GM20000 (cell line): ENCODE data around the gene CDH23.

Experiments used
- DNase-seq: peaks from one replicate; pipeline ENCODE4 v3.0.0; 2012; ENCODE audit warnings: low spot score
- CTCF ChIP-seq: IDR thresholded peaks from 2 replicates; pipeline ENCODE4 v1.5.1; 2012; ENCODE audit warnings: mild to moderate bottlenecking, control low read depth; ENCODE audit errors: extremely low read depth, missing control alignments

CDH23 gene

GRCh38 chr10:71468363-71469094, 71.8 kb downstream of the CDH23 start:
- no peak for TF ChIP-seq CTCF
- DNase-seq: no peak

- TF ChIP-seq CTCF: no peak
- no peak for DNase-seq
Observed at GRCh38 chr10:71471006-71471405, 74.3 kb downstream of the CDH23 start.

- TF ChIP-seq CTCF: no peak
Observed at GRCh38 chr10:71471957-71472365, 75.2 kb downstream of the CDH23 start.

DNA sequence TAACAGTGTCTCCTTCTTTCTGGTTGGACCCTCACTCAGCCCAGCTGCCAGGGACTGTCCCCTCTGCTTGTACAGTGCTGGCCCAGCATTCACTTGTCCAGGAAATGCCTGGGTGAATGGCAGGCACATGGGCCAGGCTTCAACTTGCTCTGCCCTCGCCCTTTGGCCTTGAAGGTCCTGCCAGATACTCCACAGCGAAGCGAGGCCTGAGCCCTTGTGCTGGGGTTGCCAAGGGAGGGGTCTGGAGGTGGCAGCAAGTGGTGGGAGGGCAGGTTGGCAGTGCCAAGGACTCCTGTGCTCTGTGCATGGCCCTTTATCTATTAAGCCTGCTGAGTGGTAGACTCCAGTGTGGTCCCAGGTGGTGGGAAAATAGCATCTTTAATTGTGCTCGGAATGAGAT, 75.7 kb downstream of the CDH23 start:
- TF ChIP-seq CTCF: no peak
- no peak for DNase-seq

More at GRCh38 chr10:71471957-71472365, 75.2 kb downstream of the CDH23 start:
- DNase-seq: no peak

DNA sequence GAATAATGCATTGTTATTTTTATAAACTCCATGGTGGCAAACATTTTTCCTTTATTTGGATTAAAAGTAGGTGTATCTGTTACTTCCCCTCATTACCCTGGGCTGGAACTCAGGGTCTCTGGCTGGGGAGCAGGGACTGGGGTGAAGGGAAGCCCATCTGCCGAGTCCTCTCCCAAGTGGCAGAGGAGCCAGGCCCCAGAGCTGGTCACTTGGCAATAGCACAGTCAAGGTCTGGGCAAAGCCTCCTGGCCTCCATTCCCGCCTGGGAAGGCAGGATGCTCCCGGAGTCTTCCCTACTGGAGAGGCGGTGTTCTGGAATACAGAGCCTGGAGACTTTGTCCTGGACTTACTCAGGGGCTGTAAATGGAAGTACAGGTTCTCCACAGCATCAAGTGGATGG, 76.2 kb downstream of the CDH23 start:
- no peak for TF ChIP-seq CTCF
- DNase-seq: no peak

GRCh38 chr10:71473671-71474599, 77.2 kb downstream of the CDH23 start:
- DNase-seq: no peak

More at GRCh38 chr10:71473671-71474599, 77.2 kb downstream of the CDH23 start:
- TF ChIP-seq CTCF: no peak
